Neural progenitor cell (in vitro differentiated cells): ENCODE results near the gene FOXI1. TPM values are rescaled to one million over a fixed set of nuclear protein-coding genes. Genes with fewer than 3 reads are reported as not detected.

Source experiments
- DNase-seq: peaks from one replicate; pipeline ENCODE4 v3.0.0-alpha.2; 2016; ENCODE audit warnings: low spot score
- H2AFZ ChIP-seq: fragments of 200-600 bp; sonication (generic); replicated peaks from 2 replicates; pipeline ENCODE4 v1.6.1; 2016; ENCODE audit warnings: antibody characterized with exemption
- H3F3A ChIP-seq: fragments of 200-600 bp; sonication (generic); 2 replicates; pipeline ENCODE4 v1.6.1; 2016; ENCODE audit warnings: antibody characterized with exemption, low read depth
- H3K27ac ChIP-seq: fragments of 200-600 bp; sonication (generic); 2 replicates; pipeline ENCODE4 v1.5.1; 2016; ENCODE audit warnings: mild to moderate bottlenecking
- H3K27me3 ChIP-seq: fragments of 200-600 bp; sonication (generic); 2 replicates; pipeline ENCODE4 v1.6.1; 2016; ENCODE audit warnings: mild to moderate bottlenecking, moderate library complexity
- H3K36me3 ChIP-seq: fragments of 200-600 bp; sonication (generic); 2 replicates; pipeline ENCODE4 v1.5.1; 2016
- H3K4me1 ChIP-seq: fragments of 200-600 bp; sonication (generic); 2 replicates; pipeline ENCODE4 v1.6.1; 2016; ENCODE audit warnings: mixed run types
- H3K4me2 ChIP-seq: fragments of 200-600 bp; sonication (generic); 2 replicates; pipeline ENCODE4 v1.6.1; 2016
- H3K4me3 ChIP-seq: fragments of 200-600 bp; sonication (generic); 2 replicates; pipeline ENCODE4 v1.5.1; 2016
- H3K79me2 ChIP-seq: fragments of 200-600 bp; sonication (generic); 2 replicates; pipeline ENCODE4 v1.6.1; 2016; ENCODE audit warnings: low read depth
- H3K9ac ChIP-seq: fragments of 200-600 bp; sonication (generic); 2 replicates; pipeline ENCODE4 v1.6.1; 2016
- H3K9me3 ChIP-seq: fragments of 200-600 bp; sonication (generic); 2 replicates; pipeline ENCODE4 v1.5.1; 2016; ENCODE audit warnings: low read depth
- H4K20me1 ChIP-seq: fragments of 200-600 bp; sonication (generic); 2 replicates; pipeline ENCODE4 v1.6.1; 2016; ENCODE audit warnings: low read depth
- H3K27ac Mint-ChIP-seq: 3 replicates; pipeline ENCODE4 v1.8.0; 2021; ENCODE audit warnings: mixed read lengths
- H3K27me3 Mint-ChIP-seq: 2 replicates; pipeline ENCODE4 v1.8.0; 2022; ENCODE audit warnings: low read depth, mild to moderate bottlenecking, inconsistent platforms, moderate library complexity, mixed read lengths; ENCODE audit not compliant: insufficient read depth
- H3K36me3 Mint-ChIP-seq: 3 replicates; pipeline ENCODE4 v1.8.0; 2021; ENCODE audit warnings: mixed read lengths
- H3K4me1 Mint-ChIP-seq: 3 replicates; pipeline ENCODE4 v1.8.0; 2021; ENCODE audit warnings: mixed read lengths
- H3K4me3 Mint-ChIP-seq: 3 replicates; pipeline ENCODE4 v1.8.0; 2021; ENCODE audit warnings: mild to moderate bottlenecking, moderate library complexity, mixed read lengths
- H3K9me3 Mint-ChIP-seq: 3 replicates; pipeline ENCODE4 v1.8.0; 2020; ENCODE audit warnings: mixed read lengths
- EZH2 ChIP-seq: fragments of 200-600 bp; sonication (generic); IDR thresholded peaks from 2 replicates; pipeline ENCODE4 v1.6.1; 2017; ENCODE audit warnings: antibody characterized with exemption, mild to moderate bottlenecking, moderate library complexity
- EZH2phosphoT487 ChIP-seq: fragments of 200-600 bp; sonication (generic); IDR thresholded peaks from 2 replicates; pipeline ENCODE4 v1.6.1; 2017; ENCODE audit warnings: antibody characterized with exemption
- total RNA-seq: library from RNA; depleted of rRNA; stranded (reverse); fragments of >200 nt; gene quantifications from 2 replicates; pipeline ENCODE4 v1.2.3, GENCODE V29; 2015; ENCODE audit warnings: low replicate concordance
- TF ChIP-seq, protein P1 (sequence below): fragments of 200-600 bp; sonication (generic); IDR thresholded peaks from 2 replicates; pipeline ENCODE4 v1.5.1; 2017; ENCODE audit warnings: antibody characterized with exemption, mild to moderate bottlenecking

Gene FOXI1
- total RNA-seq, 1 donor from 2014 or later, result not detected

DNA sequence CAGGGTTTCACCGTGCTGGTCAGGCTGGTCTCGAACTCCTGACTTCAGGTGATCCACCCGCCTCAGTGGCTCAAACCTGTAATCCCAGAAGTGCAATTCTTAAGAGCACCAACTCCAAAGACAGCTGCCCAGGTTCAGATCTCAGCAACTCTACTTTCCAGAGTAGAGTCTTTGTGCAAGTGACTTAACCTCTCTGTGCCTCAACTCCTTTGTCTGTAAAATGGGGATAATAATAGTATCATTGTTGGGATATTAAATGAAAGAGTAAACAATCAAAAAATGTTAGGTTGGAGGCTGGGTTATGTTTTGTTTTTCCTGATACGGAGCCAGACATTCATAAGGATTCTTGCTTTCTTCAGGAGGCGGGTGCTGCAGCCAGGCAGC is 45.0 kb downstream of the FOXI1 start:
- H2AFZ ChIP-seq, result no peak overlapping the region
- H3K27ac ChIP-seq, result no peak overlapping the region
- H3K4me3 Mint-ChIP-seq, result no peak overlapping the region

DNA sequence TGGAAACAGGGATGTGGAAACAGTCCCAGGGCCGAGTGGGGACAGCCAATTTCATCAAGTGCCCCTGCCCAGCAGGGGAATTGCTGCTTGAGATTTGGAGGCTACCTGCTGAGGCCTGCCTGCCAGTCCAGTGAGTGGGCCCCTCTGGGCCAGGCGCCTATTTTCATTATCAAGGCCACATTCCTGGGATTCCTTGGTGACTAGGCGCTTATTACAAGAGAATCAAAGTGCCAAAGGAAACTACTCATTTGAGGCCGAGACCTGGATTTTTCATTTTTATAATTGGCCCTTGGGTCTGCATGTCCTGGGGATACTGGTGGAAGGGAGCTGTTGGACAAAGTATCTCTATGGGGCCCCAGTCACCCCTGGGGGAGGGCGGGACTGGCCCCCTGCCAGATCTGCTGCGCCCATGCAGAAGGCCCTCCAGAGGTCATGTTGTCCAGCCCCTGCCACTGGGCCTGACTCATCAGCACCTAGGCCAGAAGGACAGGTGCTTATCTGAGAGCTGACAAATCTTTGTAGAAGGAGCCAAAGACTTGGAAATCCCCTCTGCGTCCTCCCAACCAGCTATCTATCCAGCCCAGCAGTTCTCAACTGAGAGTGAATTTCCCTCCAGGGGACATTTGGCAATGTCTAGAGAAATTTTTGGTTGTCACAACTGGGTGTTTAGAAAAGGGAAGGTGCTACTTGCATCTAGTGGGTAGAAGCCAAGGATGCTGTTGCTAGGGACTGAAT is 45.6 kb downstream of the FOXI1 start:
- Mint-ChIP-seq H3K4me1 (peaks cover 24% of the 10 kb centered on the region), H3K36me3 (no peaks in the 10 kb centered on the region), H3K27ac (peak overlapping the region; percentile 81), H3K4me3 (no peak overlapping the region), H3K9me3 (no peaks in the 10 kb centered on the region), H3K27me3 (peaks cover 10% of the 10 kb centered on the region)
- H3K27me3 ChIP-seq, result no peaks in the 10 kb centered on the region
- peaks cover 10% of the 10 kb centered on the region for H3K4me1 ChIP-seq
- H4K20me1 ChIP-seq, result no peaks in the 10 kb centered on the region
- H2AFZ ChIP-seq, result no peak overlapping the region
- no peaks in the 10 kb centered on the region for H3K9me3 ChIP-seq
- H3K4me2 ChIP-seq, result no peak overlapping the region
- no peaks in the 10 kb centered on the region for H3F3A ChIP-seq
- no peak overlapping the region for H3K4me3 ChIP-seq
- no peaks in the 10 kb centered on the region for H3K79me2 ChIP-seq
- DNase-seq, result no peak
- no peak overlapping the region for H3K27ac ChIP-seq
- no peaks in the 10 kb centered on the region for H3K36me3 ChIP-seq
- TF ChIP-seq, protein P1, sequence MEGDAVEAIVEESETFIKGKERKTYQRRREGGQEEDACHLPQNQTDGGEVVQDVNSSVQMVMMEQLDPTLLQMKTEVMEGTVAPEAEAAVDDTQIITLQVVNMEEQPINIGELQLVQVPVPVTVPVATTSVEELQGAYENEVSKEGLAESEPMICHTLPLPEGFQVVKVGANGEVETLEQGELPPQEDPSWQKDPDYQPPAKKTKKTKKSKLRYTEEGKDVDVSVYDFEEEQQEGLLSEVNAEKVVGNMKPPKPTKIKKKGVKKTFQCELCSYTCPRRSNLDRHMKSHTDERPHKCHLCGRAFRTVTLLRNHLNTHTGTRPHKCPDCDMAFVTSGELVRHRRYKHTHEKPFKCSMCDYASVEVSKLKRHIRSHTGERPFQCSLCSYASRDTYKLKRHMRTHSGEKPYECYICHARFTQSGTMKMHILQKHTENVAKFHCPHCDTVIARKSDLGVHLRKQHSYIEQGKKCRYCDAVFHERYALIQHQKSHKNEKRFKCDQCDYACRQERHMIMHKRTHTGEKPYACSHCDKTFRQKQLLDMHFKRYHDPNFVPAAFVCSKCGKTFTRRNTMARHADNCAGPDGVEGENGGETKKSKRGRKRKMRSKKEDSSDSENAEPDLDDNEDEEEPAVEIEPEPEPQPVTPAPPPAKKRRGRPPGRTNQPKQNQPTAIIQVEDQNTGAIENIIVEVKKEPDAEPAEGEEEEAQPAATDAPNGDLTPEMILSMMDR, result no peak
- TF ChIP-seq EZH2 (no peak), EZH2phosphoT487 (no peak)
- H3K9ac ChIP-seq, result no peak overlapping the region

More for the DNA sequence above, 45.0 kb downstream of the FOXI1 start:
- H3K4me2 ChIP-seq, result no peak overlapping the region
- H3K36me3 ChIP-seq, result no peaks in the 10 kb centered on the region
- no peaks in the 10 kb centered on the region for H3K79me2 ChIP-seq
- H3K4me3 ChIP-seq, result no peak overlapping the region
- Mint-ChIP-seq H3K27ac (peak overlapping the region; percentile 81), H3K4me1 (peaks cover 20% of the 10 kb centered on the region), H3K36me3 (no peaks in the 10 kb centered on the region), H3K27me3 (peaks cover 10% of the 10 kb centered on the region), H3K9me3 (no peaks in the 10 kb centered on the region)
- DNase-seq, result no peak
- no peaks in the 10 kb centered on the region for H3K9me3 ChIP-seq
- H4K20me1 ChIP-seq, result no peaks in the 10 kb centered on the region
- TF ChIP-seq EZH2, result no peak
- TF ChIP-seq EZH2phosphoT487, result no peak
- TF ChIP-seq, protein P1, result no peak
- H3K27me3 ChIP-seq, result no peaks in the 10 kb centered on the region
- H3K9ac ChIP-seq, result no peak overlapping the region
- H3F3A ChIP-seq, result no peaks in the 10 kb centered on the region
- peaks cover 10% of the 10 kb centered on the region for H3K4me1 ChIP-seq

DNA sequence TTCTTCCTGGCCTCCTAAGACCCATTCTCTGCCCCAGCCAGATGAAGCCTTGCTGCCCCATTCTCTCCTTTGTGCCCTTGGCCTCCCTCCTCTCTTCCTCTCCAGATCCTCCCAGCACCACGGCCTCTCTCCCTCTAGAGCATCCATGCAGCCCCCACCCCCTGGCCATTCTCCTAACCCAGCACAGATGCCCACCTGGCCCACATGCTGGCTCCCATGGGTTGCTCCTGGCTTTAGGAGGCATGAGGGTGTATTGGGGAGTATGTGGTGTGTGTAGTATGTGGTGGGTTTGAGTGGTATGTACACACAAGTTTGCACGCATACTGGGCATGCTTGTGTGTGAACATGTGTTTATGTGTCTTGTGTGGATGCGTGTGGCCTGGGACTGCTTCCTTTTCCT is 47.1 kb downstream of the FOXI1 start:
- TF ChIP-seq EZH2 (no peak), EZH2phosphoT487 (no peak)
- TF ChIP-seq, protein P1, result no peak
- Histone ChIP-seq H2AFZ (no peak overlapping the region), H4K20me1 (no peaks in the 10 kb centered on the region), H3K27me3 (no peaks in the 10 kb centered on the region), H3K4me2 (no peak overlapping the region), H3K9me3 (no peaks in the 10 kb centered on the region), H3K9ac (no peak overlapping the region), H3K27ac (no peak overlapping the region), H3K4me3 (no peak overlapping the region), H3K36me3 (no peaks in the 10 kb centered on the region), H3K4me1 (peaks cover 10% of the 10 kb centered on the region), H3K79me2 (no peaks in the 10 kb centered on the region), H3F3A (no peaks in the 10 kb centered on the region)
- Mint-ChIP-seq H3K27ac (no peak overlapping the region), H3K9me3 (no peaks in the 10 kb centered on the region), H3K27me3 (peaks cover 10% of the 10 kb centered on the region), H3K4me3 (no peak overlapping the region), H3K4me1 (peaks cover 25% of the 10 kb centered on the region), H3K36me3 (no peaks in the 10 kb centered on the region)
- no peak for DNase-seq
